Measurements from ENCODE around the gene AAMP.

- no peak for TF ChIP-seq CTCF (IDR thresholded peaks at IDR 0.05)
- TF ChIP-seq EP300 (IDR thresholded peaks at IDR 0.05), result no peak
- no peak for TF ChIP-seq POLR2A (IDR thresholded peaks at IDR 0.05; ENCODE audit: low read depth)
Observed at GRCh38 chr2:218226903-218227302, 43.0 kb downstream of the AAMP start.

All from esophagus muscularis mucosa (tissue), 4 donors.